ACHN (cell line): ENCODE results near the gene IPPK.
"Not testable (repeated sequence)": the region's sequence is repeated elsewhere in the genome, so short reads cannot be mapped to it uniquely, and the experiment has no call there.

Experiments
- DNase-seq: peaks from one replicate; pipeline ENCODE4 v3.0.0-alpha.2; 2015
- in situ Hi-C: cut with HindIII; loops from 2 replicates; pipeline ENCODE4 v1.10.0; 2017; ENCODE audit warnings: low sequenced_read_pairs, low pct_ligation_motif_present, low pct_unique_long_range_greater_than_20kb

The IPPK gene

GRCh38 chr9:92608909-92609445, 61.0 kb downstream of the IPPK start:
- no peak for DNase-seq
- in situ Hi-C loops, result no loop called here

GRCh38 chr9:92608241-92608908, 61.6 kb downstream of the IPPK start:
- DNase-seq, result no peak
- in situ Hi-C loops, result no loop called here

GRCh38 chr9:92607773-92608172, 62.2 kb downstream of the IPPK start:
- no peak for DNase-seq

GRCh38 chr9:92607088-92607487, 62.8 kb downstream of the IPPK start:
- DNase-seq, result no peak
- in situ Hi-C loops, result no loop called here

More at GRCh38 chr9:92607773-92608172, 62.2 kb downstream of the IPPK start:
- in situ Hi-C loops, result no loop called here

GRCh38 chr9:92605224-92605623, 64.7 kb downstream of the IPPK start:
- in situ Hi-C loops, result no loop called here
- DNase-seq, result no peak

GRCh38 chr9:92603990-92604389, 65.9 kb downstream of the IPPK start:
- DNase-seq, result no peak
- in situ Hi-C loops, result no loop called here

GRCh38 chr9:92603100-92603499, 66.8 kb downstream of the IPPK start:
- in situ Hi-C loops, result no loop called here
- no peak for DNase-seq

GRCh38 chr9:92602413-92602812, 67.5 kb downstream of the IPPK start:
- DNase-seq, result no peak
- in situ Hi-C loops, result no loop called here

GRCh38 chr9:92601451-92601850, 68.5 kb downstream of the IPPK start:
- in situ Hi-C loops, result no loop called here
- DNase-seq, result no peak

- DNase-seq, result no peak
Measured at GRCh38 chr9:92600462-92601261, 69.3 kb downstream of the IPPK start.

GRCh38 chr9:92599938-92600461, 69.9 kb downstream of the IPPK start:
- in situ Hi-C loops, result no loop called here
- no peak for DNase-seq

More at GRCh38 chr9:92600462-92601261, 69.3 kb downstream of the IPPK start:
- in situ Hi-C loops, result no loop called here

GRCh38 chr9:92598382-92598781, 71.5 kb downstream of the IPPK start:
- no peak for DNase-seq
- in situ Hi-C loops, result no loop called here

- in situ Hi-C loops, result no loop called here
- no peak for DNase-seq
Measured at GRCh38 chr9:92595930-92596329, 74.0 kb downstream of the IPPK start.

- DNase-seq, in situ Hi-C loops: not testable (repeated sequence)
Measured at GRCh38 chr9:92595075-92595474, 74.9 kb downstream of the IPPK start.

- no peak for DNase-seq
- in situ Hi-C loops, result no loop called here
Measured at GRCh38 chr9:92592946-92593861, 76.7 kb downstream of the IPPK start.

GRCh38 chr9:92592537-92592936, 77.4 kb downstream of the IPPK start:
- DNase-seq, result no peak
- in situ Hi-C loops, result no loop called here

- in situ Hi-C loops, result no loop called here
- DNase-seq, result no peak
Measured at GRCh38 chr9:92590377-92590776, 79.6 kb downstream of the IPPK start.

GRCh38 chr9:92589923-92590322, 80.0 kb downstream of the IPPK start:
- no peak for DNase-seq
- in situ Hi-C loops, result no loop called here

GRCh38 chr9:92576175-92576574, 93.8 kb downstream of the IPPK start:
- no peak for DNase-seq
- in situ Hi-C loops, result no loop called here
